ENCODE results near the gene KCNF1.
"Not testable (repeated sequence)": the region's sequence is repeated elsewhere in the genome, so short reads cannot be mapped to it uniquely, and the experiment has no call there.

Gene KCNF1

GRCh38 chr2:10947446-10948187 lies 35.9 kb downstream of the KCNF1 start:
- DNase-seq = no peak

- DNase-seq = no peak
Measured at GRCh38 chr2:10948188-10948564, 36.4 kb downstream of the KCNF1 start.

- no peak for DNase-seq
Measured at GRCh38 chr2:10948606-10949230, 37.0 kb downstream of the KCNF1 start.

- DNase-seq = no peak
Measured at GRCh38 chr2:10949835-10950234, 38.1 kb downstream of the KCNF1 start.

- no peak for DNase-seq
Measured at GRCh38 chr2:10951558-10952414, 40.1 kb downstream of the KCNF1 start.

GRCh38 chr2:10954416-10954815 lies 42.7 kb downstream of the KCNF1 start:
- DNase-seq = no peak

GRCh38 chr2:10954856-10955818 lies 43.4 kb downstream of the KCNF1 start:
- DNase-seq = peak; percentile 65

- no peak for DNase-seq
Measured at GRCh38 chr2:10956006-10956790, 44.5 kb downstream of the KCNF1 start.

GRCh38 chr2:10957391-10957790 lies 45.7 kb downstream of the KCNF1 start:
- no peak for DNase-seq

- not testable (repeated sequence) for DNase-seq
Measured at GRCh38 chr2:10958452-10958851, 46.7 kb downstream of the KCNF1 start.

GRCh38 chr2:10960606-10961489 lies 49.1 kb downstream of the KCNF1 start:
- no peak for DNase-seq

GRCh38 chr2:10961490-10961875 lies 49.7 kb downstream of the KCNF1 start:
- DNase-seq = no peak

GRCh38 chr2:10962004-10962403 lies 50.3 kb downstream of the KCNF1 start:
- DNase-seq = no peak

GRCh38 chr2:10963155-10963554 lies 51.4 kb downstream of the KCNF1 start:
- no peak for DNase-seq
